SU-DHL-6 (cell line): ENCODE results near the gene UBE2D3.

ENCODE experiments used
- H2AFZ ChIP-seq: fragments of 200-600 bp; sonication (generic); 2 replicates; pipeline ENCODE4 v1.6.1; 2014; ENCODE audit warnings: low read depth, mild to moderate bottlenecking, moderate library complexity, mixed read lengths, antibody characterized with exemption, low read length; ENCODE audit not compliant: severe bottlenecking
- H3F3A ChIP-seq: fragments of 200-600 bp; shearing (Covaris generic); 2 replicates; pipeline ENCODE4 v1.6.0; 2016; ENCODE audit warnings: antibody characterized with exemption, mild to moderate bottlenecking; ENCODE audit not compliant: insufficient read depth
- H3K27ac ChIP-seq: fragments of 200-600 bp; sonication (generic); 2 replicates; pipeline ENCODE4 v1.5.1; 2016; ENCODE audit warnings: low read depth, mild to moderate bottlenecking, low read length, moderate library complexity, mixed read lengths
- H3K27me3 ChIP-seq: fragments of 200-600 bp; sonication (generic), shearing (Covaris generic); 2 replicates; pipeline ENCODE4 v1.6.0; 2014; ENCODE audit warnings: mild to moderate bottlenecking, low read length
- H3K36me3 ChIP-seq: fragments of 200-600 bp; sonication (generic); 2 replicates; pipeline ENCODE4 v1.6.1; 2014; ENCODE audit warnings: mild to moderate bottlenecking, low read length, mixed read lengths
- H3K4me2 ChIP-seq: fragments of 300-600, 200-600 bp; shearing (Covaris generic), sonication (generic); 2 replicates; pipeline ENCODE4 v1.6.0; 2014; ENCODE audit warnings: low read length, low read depth, mild to moderate bottlenecking; ENCODE audit not compliant: poor library complexity, severe bottlenecking
- H3K4me3 ChIP-seq: fragments of 200-600 bp; sonication (generic); 2 replicates; pipeline ENCODE4 v1.5.1; 2014; ENCODE audit warnings: antibody characterized with exemption, low read length, mild to moderate bottlenecking, mixed read lengths; ENCODE audit not compliant: insufficient read depth, poor library complexity, severe bottlenecking
- H3K79me2 ChIP-seq: fragments of 200-600 bp; sonication (generic); 2 replicates; pipeline ENCODE4 v1.6.1; 2014; ENCODE audit warnings: mild to moderate bottlenecking, low read length, moderate library complexity; ENCODE audit not compliant: insufficient read depth
- H3K9ac ChIP-seq: fragments of 200-600 bp; sonication (generic); 2 replicates; pipeline ENCODE4 v1.7.0; 2014; ENCODE audit warnings: mild to moderate bottlenecking, low read length
- H3K9me2 ChIP-seq: fragments of 200-600 bp; sonication (generic); replicated peaks from 2 replicates; pipeline ENCODE4 v1.6.1; 2014; ENCODE audit warnings: low read length; ENCODE audit not compliant: insufficient read depth
- H3K9me3 ChIP-seq: fragments of 200-600 bp; sonication (generic); 2 replicates; pipeline ENCODE4 v1.6.1; 2014; ENCODE audit warnings: low read length, mixed read lengths; ENCODE audit not compliant: insufficient read depth
- H4K20me1 ChIP-seq: fragments of 200-600 bp; sonication (generic); 2 replicates; pipeline ENCODE4 v1.6.1; 2014; ENCODE audit warnings: low read depth, mild to moderate bottlenecking, antibody characterized with exemption, low read length, moderate library complexity, mixed read lengths
- EZH2phosphoT487 ChIP-seq: fragments of 200-600 bp; sonication (generic), shearing (Covaris generic); conservative IDR thresholded peaks from 2 replicates; pipeline ENCODE4 v1.6.1; 2018; ENCODE audit warnings: mild to moderate bottlenecking, antibody characterized with exemption, low read length, moderate library complexity, mixed read lengths
- TF ChIP-seq, protein P1 (sequence below): fragments of 200-600 bp; sonication (generic); IDR thresholded peaks from one replicate; pipeline ENCODE4 v1.5.1; 2017; ENCODE audit warnings: antibody characterized with exemption, mild to moderate bottlenecking, low read length, moderate library complexity; ENCODE audit not compliant: insufficient read depth, poor library complexity, severe bottlenecking

UBE2D3 gene

DNA sequence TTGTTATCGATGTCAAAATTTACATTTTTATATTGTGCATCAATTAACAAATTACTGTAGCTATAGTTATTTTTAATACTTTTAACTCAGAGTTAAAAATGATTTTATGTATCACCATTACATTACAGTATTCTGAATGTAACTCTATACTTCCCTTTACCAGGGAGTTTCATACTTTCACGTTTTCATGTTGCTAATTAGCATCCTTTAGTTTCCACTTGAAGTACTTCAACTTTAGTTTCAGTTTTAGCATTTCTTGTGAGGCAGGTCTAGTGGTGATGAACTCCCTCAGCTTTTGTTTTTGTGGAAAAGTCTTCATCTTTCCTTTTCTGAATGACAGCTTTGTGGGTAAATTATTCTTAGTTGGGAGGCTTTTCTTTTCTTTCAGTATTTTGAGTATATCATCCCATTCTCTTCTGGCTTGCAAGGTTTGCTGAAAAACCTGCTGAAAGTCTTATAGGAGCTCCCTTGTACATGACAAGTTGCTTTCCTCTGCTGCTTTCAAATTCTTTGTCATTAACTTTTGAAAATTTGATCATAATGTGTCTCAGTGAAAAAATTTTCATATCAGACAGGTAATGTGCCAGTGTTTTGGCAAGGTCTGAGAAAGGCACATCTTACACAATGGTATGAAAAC, 31.6 kb upstream of the UBE2D3 start:
- Histone ChIP-seq H2AFZ (no peak overlapping the region), H3K27me3 (no peaks in the 10 kb centered on the region), H3K36me3 (no peaks in the 10 kb centered on the region), H4K20me1 (no peaks in the 10 kb centered on the region), H3K79me2 (no peaks in the 10 kb centered on the region), H3K9me2 (no peaks in the 10 kb centered on the region), H3K4me3 (no peak overlapping the region), H3F3A (no peaks in the 10 kb centered on the region), H3K9me3 (no peaks in the 10 kb centered on the region), H3K9ac (no peak overlapping the region), H3K4me2 (no peak overlapping the region), H3K27ac (no peak overlapping the region)
- TF ChIP-seq, protein P1, sequence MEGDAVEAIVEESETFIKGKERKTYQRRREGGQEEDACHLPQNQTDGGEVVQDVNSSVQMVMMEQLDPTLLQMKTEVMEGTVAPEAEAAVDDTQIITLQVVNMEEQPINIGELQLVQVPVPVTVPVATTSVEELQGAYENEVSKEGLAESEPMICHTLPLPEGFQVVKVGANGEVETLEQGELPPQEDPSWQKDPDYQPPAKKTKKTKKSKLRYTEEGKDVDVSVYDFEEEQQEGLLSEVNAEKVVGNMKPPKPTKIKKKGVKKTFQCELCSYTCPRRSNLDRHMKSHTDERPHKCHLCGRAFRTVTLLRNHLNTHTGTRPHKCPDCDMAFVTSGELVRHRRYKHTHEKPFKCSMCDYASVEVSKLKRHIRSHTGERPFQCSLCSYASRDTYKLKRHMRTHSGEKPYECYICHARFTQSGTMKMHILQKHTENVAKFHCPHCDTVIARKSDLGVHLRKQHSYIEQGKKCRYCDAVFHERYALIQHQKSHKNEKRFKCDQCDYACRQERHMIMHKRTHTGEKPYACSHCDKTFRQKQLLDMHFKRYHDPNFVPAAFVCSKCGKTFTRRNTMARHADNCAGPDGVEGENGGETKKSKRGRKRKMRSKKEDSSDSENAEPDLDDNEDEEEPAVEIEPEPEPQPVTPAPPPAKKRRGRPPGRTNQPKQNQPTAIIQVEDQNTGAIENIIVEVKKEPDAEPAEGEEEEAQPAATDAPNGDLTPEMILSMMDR, result no peak
- TF ChIP-seq EZH2phosphoT487, result no peak

DNA sequence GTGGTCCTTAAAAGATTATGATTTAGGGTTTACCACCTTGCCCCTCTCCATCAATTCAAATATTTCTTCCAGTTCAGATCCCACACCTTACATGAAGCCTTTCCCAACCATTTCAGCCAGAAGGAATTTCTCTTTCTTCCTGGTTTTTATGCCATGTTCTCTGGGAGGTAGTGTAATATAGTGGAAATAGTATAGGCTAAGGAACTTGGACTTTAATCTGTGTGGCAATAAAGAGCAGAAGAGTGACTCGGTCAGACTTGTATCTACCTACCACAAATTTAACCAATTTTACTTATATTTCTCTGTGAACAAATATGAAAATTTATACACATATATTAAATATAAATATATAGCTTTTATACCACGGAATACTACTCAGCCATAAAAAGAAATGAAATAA, 23.0 kb upstream of the UBE2D3 start:
- no peak overlapping the region for H3K9ac ChIP-seq
- no peak overlapping the region for H2AFZ ChIP-seq
- H3K79me2 ChIP-seq, result no peaks in the 10 kb centered on the region

DNA sequence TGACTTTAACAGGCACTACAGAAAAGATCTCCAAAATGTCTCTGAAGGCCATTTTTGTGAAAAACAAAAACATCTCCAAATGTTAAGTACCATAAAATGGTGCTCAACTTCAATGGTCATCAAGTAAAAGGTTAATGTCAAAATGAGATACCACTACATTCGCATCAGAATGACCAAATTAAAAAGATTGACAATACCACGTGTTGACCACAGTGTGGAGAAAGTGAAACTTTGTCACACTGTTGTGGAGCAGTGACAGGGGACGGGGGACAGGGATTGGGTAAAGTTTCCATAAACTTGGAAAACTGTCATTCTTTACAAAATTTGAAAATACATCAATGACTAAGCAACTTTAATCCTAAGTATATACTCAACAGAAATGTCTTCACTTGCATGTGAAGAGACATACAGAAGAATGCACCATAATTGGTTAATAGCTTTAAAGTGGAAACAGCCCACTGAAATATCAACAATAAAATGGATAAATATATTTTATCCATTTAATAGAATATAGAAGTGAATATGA, 22.3 kb upstream of the UBE2D3 start:
- Histone ChIP-seq H3K9ac (no peak overlapping the region), H3F3A (no peaks in the 10 kb centered on the region), H3K9me3 (no peaks in the 10 kb centered on the region), H3K79me2 (no peaks in the 10 kb centered on the region), H2AFZ (no peak overlapping the region), H3K36me3 (no peaks in the 10 kb centered on the region), H3K4me2 (no peak overlapping the region), H4K20me1 (no peaks in the 10 kb centered on the region), H3K4me3 (no peak overlapping the region), H3K9me2 (no peaks in the 10 kb centered on the region), H3K27me3 (no peaks in the 10 kb centered on the region), H3K27ac (no peak overlapping the region)
- TF ChIP-seq EZH2phosphoT487, result no peak
- TF ChIP-seq, protein P1, result no peak

More for the DNA sequence above, 23.0 kb upstream of the UBE2D3 start:
- no peak overlapping the region for H3K4me2 ChIP-seq
- TF ChIP-seq, protein P1, result no peak
- TF ChIP-seq EZH2phosphoT487, result no peak
- H3K27ac ChIP-seq, result no peak overlapping the region
- H3K27me3 ChIP-seq, result no peaks in the 10 kb centered on the region
- no peak overlapping the region for H3K4me3 ChIP-seq
- H3F3A ChIP-seq, result no peaks in the 10 kb centered on the region
- H3K36me3 ChIP-seq, result no peaks in the 10 kb centered on the region
- no peaks in the 10 kb centered on the region for H4K20me1 ChIP-seq
- H3K9me3 ChIP-seq, result no peaks in the 10 kb centered on the region
- no peaks in the 10 kb centered on the region for H3K9me2 ChIP-seq
